GM12878 (cell line): ENCODE data around the gene BAHD1. TPM values are rescaled to one million over a fixed set of nuclear protein-coding genes. Genes with fewer than 3 reads are reported as not detected.

Source experiments
- HSF1 ChIP-seq: fragments of 150-350 bp; IDR thresholded peaks from 2 replicates; pipeline ENCODE4 v1.6.1; 2014; ENCODE audit warnings: mild to moderate bottlenecking, low read depth, low read length
- SMARCA5 ChIP-seq: fragments of 450-650 bp; IDR thresholded peaks from 2 replicates; pipeline ENCODE4 v1.6.1; 2017; ENCODE audit warnings: mild to moderate bottlenecking
- YBX1 ChIP-seq: fragments of 450-650 bp; IDR thresholded peaks from 2 replicates; pipeline ENCODE4 v1.6.1; 2016; ENCODE audit warnings: antibody characterized with exemption
- ZNF592 ChIP-seq: fragments of 450-650 bp; IDR thresholded peaks from 2 replicates; pipeline ENCODE4 v1.6.1; 2017; ENCODE audit warnings: mild to moderate bottlenecking, moderate library complexity
- polyA plus RNA-seq, 11 experiments: library from polyadenylated mRNA; depleted of rRNA in 4 of 11; unstranded in 6 of 11; stranded (reverse) in 5 of 11; fragments of >200 nt; fragmentation: Nextera tagmentation in 4 of 11; fragmentation: Illumina TruSeq in 1 of 11; extraction: Ambion mirVana in 4 of 11; extraction: Trizol in 1 of 11; gene quantifications; 1 replicate in 1 of 11; 2 replicates in 10 of 11; pipeline versions ENCODE4 v1.2.1 to v1.2.3, GENCODE V29; 2011 to 2016; ENCODE audit warnings: inconsistent platforms in 2 of 11, missing spikeins in 2 of 11, low read depth in 1 of 11
- total RNA-seq, 4 experiments: library from RNA; depleted of rRNA in 3 of 4; stranded (reverse); fragments of >200 nt in 3 of 4; fragmentation: Illumina TruSeq in 1 of 4; extraction: Trizol in 1 of 4; gene quantifications; 2 replicates each; pipeline versions ENCODE4 v1.2.1 to v1.2.3, GENCODE V29; 2013 to 2021

BAHD1 gene
- total and polyA plus RNA-seq, 10 of the 15 experiments (the other 5 are each of a cell fraction or from before 2014, with no cell fraction given) = 0.21 to 21.8 (median 5.8) TPM

- TF ChIP-seq ZNF592 (no peak), YBX1 (no peak), SMARCA5 (0 out of 2 replicates have a peak, but pooled peaks have one; percentile 38), HSF1 (no peak)
- TF ChIP-seq, all 136 proteins: peak for 40
Observed at GRCh38 chr15:40405501-40406381, 35.0 kb upstream of the BAHD1 start, which contains the start of gene IVD (continued).
